ENCODE data around the gene INF2.

Gene INF2

GRCh38 chr14:104739546-104740516, 50.4 kb downstream of the INF2 start:
- Histone ChIP-seq H3K9me3 (ENCODE audit: control insufficient read depth, low read depth, low read length) (no peaks in the 10 kb centered on the region), H3K4me1 (ENCODE audit: control insufficient read depth, low read depth, low read length) (no peaks in the 10 kb centered on the region), H3K27me3 (ENCODE audit: control insufficient read depth, insufficient read depth, low read length) (no peaks in the 10 kb centered on the region), H3K27ac (ENCODE audit: low read length) (no peak overlapping the region), H3K4me3 (ENCODE audit: low read length) (no peak overlapping the region), H3K9ac (ENCODE audit: low read length) (no peak overlapping the region), H3K36me3 (ENCODE audit: control insufficient read depth, low read depth, low read length) (no peaks in the 10 kb centered on the region)

GRCh38 chr14:104741108-104741802, 51.8 kb downstream of the INF2 start:
- H3K4me3 ChIP-seq (ENCODE audit: low read length), result no peak overlapping the region
- H3K9ac ChIP-seq (ENCODE audit: low read length), result no peak overlapping the region
- no peaks in the 10 kb centered on the region for H3K9me3 ChIP-seq (ENCODE audit: control insufficient read depth, low read depth, low read length)
- H3K27me3 ChIP-seq (ENCODE audit: control insufficient read depth, insufficient read depth, low read length), result no peaks in the 10 kb centered on the region
- no peaks in the 10 kb centered on the region for H3K36me3 ChIP-seq (ENCODE audit: control insufficient read depth, low read depth, low read length)
- no peaks in the 10 kb centered on the region for H3K4me1 ChIP-seq (ENCODE audit: control insufficient read depth, low read depth, low read length)
- H3K27ac ChIP-seq (ENCODE audit: low read length), result no peak overlapping the region

DNA sequence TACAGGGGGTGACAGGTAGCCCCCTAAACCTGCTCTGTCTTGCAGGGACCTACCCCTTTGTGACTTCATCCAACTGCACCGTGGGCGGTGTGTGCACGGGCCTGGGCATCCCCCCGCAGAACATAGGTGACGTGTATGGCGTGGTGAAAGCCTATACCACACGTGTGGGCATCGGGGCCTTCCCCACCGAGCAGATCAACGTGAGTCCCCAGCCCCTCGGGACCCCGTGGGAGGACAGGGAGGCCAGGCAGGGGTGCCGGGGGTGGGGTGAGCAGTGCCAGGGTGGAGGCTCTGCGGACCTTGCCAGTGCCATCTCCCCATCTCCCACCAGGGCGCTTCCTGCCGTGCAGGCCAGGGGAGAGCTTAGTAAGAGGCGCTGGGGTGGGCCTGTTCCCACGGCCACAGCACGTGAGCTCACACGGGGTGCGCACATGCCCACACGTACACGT, 52.4 kb downstream of the INF2 start:
- Histone ChIP-seq H3K27me3 (ENCODE audit: control insufficient read depth, insufficient read depth, low read length) (no peaks in the 10 kb centered on the region), H3K9ac (ENCODE audit: low read length) (no peak overlapping the region), H3K4me3 (ENCODE audit: low read length) (no peak overlapping the region), H3K27ac (ENCODE audit: low read length) (no peak overlapping the region), H3K4me1 (ENCODE audit: control insufficient read depth, low read depth, low read length) (no peaks in the 10 kb centered on the region), H3K36me3 (ENCODE audit: control insufficient read depth, low read depth, low read length) (no peaks in the 10 kb centered on the region), H3K9me3 (ENCODE audit: control insufficient read depth, low read depth, low read length) (no peaks in the 10 kb centered on the region)

DNA sequence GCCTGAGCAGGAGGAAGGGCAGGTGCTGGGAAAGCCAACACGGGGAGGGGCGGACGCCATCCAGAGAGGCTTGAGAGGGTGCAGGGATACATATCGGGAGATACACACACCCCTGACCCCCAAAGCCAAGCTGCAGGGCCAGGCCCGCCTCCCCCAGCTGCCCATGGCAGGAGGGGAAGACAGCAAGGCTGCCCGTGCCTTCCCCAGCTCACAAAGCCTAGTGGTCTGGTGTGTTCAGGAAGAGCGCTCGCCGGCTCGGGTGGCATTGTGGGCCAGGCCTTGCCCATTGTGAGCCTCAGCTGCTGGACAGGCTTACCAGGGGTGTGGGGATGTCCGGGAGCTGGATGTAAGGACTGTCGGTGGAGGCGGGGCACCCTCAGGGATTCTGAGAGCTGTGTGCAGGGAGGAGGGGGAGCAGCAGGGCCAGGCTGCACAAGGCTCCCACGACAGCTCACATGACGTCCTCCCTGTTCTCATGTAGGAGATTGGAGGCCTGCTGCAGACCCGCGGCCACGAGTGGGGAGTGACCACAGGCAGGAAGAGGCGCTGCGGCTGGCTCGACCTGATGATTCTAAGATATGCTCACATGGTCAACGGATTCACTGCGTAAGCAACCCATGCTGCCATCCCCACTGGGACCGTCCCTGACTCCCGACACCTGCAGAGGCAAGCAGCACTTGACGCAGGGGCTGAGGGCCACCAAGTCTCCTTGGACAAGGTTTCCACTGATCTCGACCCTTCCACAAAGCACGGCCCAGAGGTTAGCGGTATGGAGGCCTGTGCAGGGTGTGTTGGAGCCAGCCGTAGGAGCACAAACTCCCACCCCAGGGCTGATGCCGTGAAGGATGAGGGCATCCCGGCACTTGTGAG, 53.4 kb downstream of the INF2 start:
- Histone ChIP-seq H3K9ac (ENCODE audit: low read length) (no peak overlapping the region), H3K4me3 (ENCODE audit: low read length) (no peak overlapping the region), H3K9me3 (ENCODE audit: control insufficient read depth, low read depth, low read length) (no peaks in the 10 kb centered on the region), H3K27me3 (ENCODE audit: control insufficient read depth, insufficient read depth, low read length) (no peaks in the 10 kb centered on the region), H3K36me3 (ENCODE audit: control insufficient read depth, low read depth, low read length) (no peaks in the 10 kb centered on the region), H3K4me1 (ENCODE audit: control insufficient read depth, low read depth, low read length) (no peaks in the 10 kb centered on the region), H3K27ac (ENCODE audit: low read length) (no peak overlapping the region)

- Histone ChIP-seq H3K27me3 (ENCODE audit: control insufficient read depth, insufficient read depth, low read length) (no peaks in the 10 kb centered on the region), H3K9me3 (ENCODE audit: control insufficient read depth, low read depth, low read length) (no peaks in the 10 kb centered on the region), H3K4me1 (ENCODE audit: control insufficient read depth, low read depth, low read length) (peaks cover 2% of the 10 kb centered on the region), H3K36me3 (ENCODE audit: control insufficient read depth, low read depth, low read length) (no peaks in the 10 kb centered on the region), H3K4me3 (ENCODE audit: low read length) (no peak overlapping the region), H3K27ac (ENCODE audit: low read length) (no peak overlapping the region), H3K9ac (ENCODE audit: low read length) (no peak overlapping the region)
Measured at GRCh38 chr14:104743461-104744380, 54.3 kb downstream of the INF2 start.

DNA sequence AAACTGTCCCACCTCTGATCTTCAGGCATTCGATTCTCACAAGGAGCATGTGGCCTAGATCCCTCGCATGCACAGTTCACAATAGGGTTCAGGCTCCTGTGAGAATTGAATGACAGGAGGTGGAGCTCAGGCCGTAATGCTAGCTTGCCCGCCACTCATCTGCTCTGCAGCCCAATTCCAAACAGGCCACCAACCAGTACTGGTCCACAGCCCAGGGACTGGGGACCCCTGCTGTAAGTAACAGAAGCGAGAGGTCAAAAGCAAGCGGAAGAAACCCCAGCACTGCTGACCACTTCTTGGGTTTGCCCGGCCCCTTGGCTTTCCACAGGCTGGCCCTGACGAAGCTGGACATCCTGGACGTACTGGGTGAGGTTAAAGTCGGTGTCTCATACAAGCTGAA, 55.1 kb downstream of the INF2 start:
- Histone ChIP-seq H3K4me1 (ENCODE audit: control insufficient read depth, low read depth, low read length) (peaks cover 7% of the 10 kb centered on the region), H3K4me3 (ENCODE audit: low read length) (no peak overlapping the region), H3K27me3 (ENCODE audit: control insufficient read depth, insufficient read depth, low read length) (no peaks in the 10 kb centered on the region), H3K9me3 (ENCODE audit: control insufficient read depth, low read depth, low read length) (no peaks in the 10 kb centered on the region), H3K27ac (ENCODE audit: low read length) (no peak overlapping the region), H3K9ac (ENCODE audit: low read length) (no peak overlapping the region), H3K36me3 (ENCODE audit: control insufficient read depth, low read depth, low read length) (no peaks in the 10 kb centered on the region)

DNA sequence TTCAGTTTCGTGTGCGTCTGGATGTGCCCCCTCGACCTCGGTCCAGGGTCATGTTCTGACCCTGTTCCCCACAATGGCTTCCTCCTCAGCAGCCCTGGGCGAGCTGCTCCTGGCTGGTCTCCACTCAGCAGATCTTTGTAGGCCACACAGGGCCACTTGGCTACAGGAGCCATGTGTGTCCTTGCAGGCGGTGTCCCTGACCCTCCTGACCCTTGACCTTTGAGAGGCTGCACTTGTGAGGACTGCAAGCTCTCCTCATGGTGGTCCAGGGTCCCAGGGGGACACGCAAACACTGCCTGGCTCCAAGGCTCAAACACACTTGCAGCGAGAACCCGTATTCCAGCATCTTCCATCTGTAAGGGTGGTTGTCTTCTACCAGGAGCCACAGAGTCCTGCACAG, 56.0 kb downstream of the INF2 start:
- Histone ChIP-seq H3K36me3 (ENCODE audit: control insufficient read depth, low read depth, low read length) (no peaks in the 10 kb centered on the region), H3K9ac (ENCODE audit: low read length) (no peak overlapping the region), H3K9me3 (ENCODE audit: control insufficient read depth, low read depth, low read length) (no peaks in the 10 kb centered on the region), H3K4me1 (ENCODE audit: control insufficient read depth, low read depth, low read length) (peaks cover 7% of the 10 kb centered on the region), H3K27me3 (ENCODE audit: control insufficient read depth, insufficient read depth, low read length) (no peaks in the 10 kb centered on the region), H3K4me3 (ENCODE audit: low read length) (no peak overlapping the region), H3K27ac (ENCODE audit: low read length) (no peak overlapping the region)

GRCh38 chr14:104746071-104746545, 56.7 kb downstream of the INF2 start:
- no peak overlapping the region for H3K9ac ChIP-seq (ENCODE audit: low read length)
- H3K36me3 ChIP-seq (ENCODE audit: control insufficient read depth, low read depth, low read length), result no peaks in the 10 kb centered on the region
- H3K4me1 ChIP-seq (ENCODE audit: control insufficient read depth, low read depth, low read length), result peaks cover 7% of the 10 kb centered on the region
- H3K4me3 ChIP-seq (ENCODE audit: low read length), result no peak overlapping the region
- H3K27me3 ChIP-seq (ENCODE audit: control insufficient read depth, insufficient read depth, low read length), result no peaks in the 10 kb centered on the region
- no peak overlapping the region for H3K27ac ChIP-seq (ENCODE audit: low read length)
- no peaks in the 10 kb centered on the region for H3K9me3 ChIP-seq (ENCODE audit: control insufficient read depth, low read depth, low read length)

DNA sequence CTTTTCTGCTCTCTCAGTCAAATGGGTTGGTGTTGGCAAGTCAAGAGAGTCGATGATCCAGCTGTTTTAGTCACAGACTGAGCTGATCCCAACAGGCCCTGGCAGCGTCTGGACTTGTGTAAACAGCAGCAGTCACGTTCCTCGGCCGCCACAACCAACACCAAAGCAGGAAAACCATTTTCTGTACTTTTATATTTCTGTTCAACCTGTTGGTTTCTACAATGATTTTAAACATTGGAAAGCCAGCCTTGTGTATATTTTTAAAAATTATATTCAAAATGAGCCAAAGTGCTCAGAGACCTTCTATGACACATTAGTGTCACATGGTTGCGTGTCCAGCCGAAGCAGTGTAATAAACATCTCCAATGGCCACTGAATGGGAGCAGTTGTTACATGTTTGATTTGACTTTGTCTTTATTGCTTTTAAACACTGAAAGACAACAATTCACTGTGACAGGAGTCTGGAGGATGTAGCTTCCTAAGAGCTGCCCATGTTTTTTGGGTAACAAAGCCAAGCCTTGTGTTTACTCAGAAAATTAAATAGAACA, 57.6 kb downstream of the INF2 start:
- H3K4me3 ChIP-seq (ENCODE audit: low read length), result no peak overlapping the region
- H3K9ac ChIP-seq (ENCODE audit: low read length), result no peak overlapping the region
- H3K27me3 ChIP-seq (ENCODE audit: control insufficient read depth, insufficient read depth, low read length), result no peaks in the 10 kb centered on the region
- peaks cover 7% of the 10 kb centered on the region for H3K4me1 ChIP-seq (ENCODE audit: control insufficient read depth, low read depth, low read length)
- no peak overlapping the region for H3K27ac ChIP-seq (ENCODE audit: low read length)
- H3K36me3 ChIP-seq (ENCODE audit: control insufficient read depth, low read depth, low read length), result no peaks in the 10 kb centered on the region
- H3K9me3 ChIP-seq (ENCODE audit: control insufficient read depth, low read depth, low read length), result no peaks in the 10 kb centered on the region

DNA sequence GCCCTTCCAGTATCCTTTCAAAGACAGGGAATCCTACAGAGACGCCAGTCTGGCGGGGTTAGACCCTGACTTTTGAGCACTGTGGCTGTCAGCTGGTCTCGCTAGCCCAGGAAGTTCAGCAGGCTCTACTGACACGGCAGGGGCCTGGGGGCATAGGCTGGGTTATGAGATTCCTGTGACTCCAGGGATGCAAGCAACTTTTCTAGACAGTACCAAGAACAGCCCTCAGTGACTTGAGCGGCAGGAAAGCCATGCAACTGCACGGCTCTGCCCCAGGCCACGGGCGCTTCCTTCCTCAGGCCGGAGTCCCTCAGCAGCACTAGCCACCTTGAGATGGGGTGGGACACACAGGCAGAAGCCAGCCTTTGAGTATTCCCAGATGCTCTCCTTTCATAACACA, 58.5 kb downstream of the INF2 start:
- H3K9me3 ChIP-seq (ENCODE audit: control insufficient read depth, low read depth, low read length), result no peaks in the 10 kb centered on the region
- H3K4me3 ChIP-seq (ENCODE audit: low read length), result no peak overlapping the region
- no peaks in the 10 kb centered on the region for H3K36me3 ChIP-seq (ENCODE audit: control insufficient read depth, low read depth, low read length)
- no peaks in the 10 kb centered on the region for H3K27me3 ChIP-seq (ENCODE audit: control insufficient read depth, insufficient read depth, low read length)
- H3K27ac ChIP-seq (ENCODE audit: low read length), result no peak overlapping the region
- H3K4me1 ChIP-seq (ENCODE audit: control insufficient read depth, low read depth, low read length), result peaks cover 7% of the 10 kb centered on the region
- no peak overlapping the region for H3K9ac ChIP-seq (ENCODE audit: low read length)

All from iPS-18a (cell line).